Stimulated activated naive CD4-positive, alpha-beta T cell treated with Interleukin-2 at 50 U/mL for 16 hours (primary cell): ENCODE results near the gene ZNF276.
"Not testable (repeated sequence)": the region's sequence is repeated elsewhere in the genome, so short reads cannot be mapped to it uniquely, and the experiment has no call there.

ENCODE experiments used
- DNase-seq: peaks from one replicate; lab custom pipeline; 2025; lab: John Stamatoyannopoulos, UW

ZNF276 gene, protein sequence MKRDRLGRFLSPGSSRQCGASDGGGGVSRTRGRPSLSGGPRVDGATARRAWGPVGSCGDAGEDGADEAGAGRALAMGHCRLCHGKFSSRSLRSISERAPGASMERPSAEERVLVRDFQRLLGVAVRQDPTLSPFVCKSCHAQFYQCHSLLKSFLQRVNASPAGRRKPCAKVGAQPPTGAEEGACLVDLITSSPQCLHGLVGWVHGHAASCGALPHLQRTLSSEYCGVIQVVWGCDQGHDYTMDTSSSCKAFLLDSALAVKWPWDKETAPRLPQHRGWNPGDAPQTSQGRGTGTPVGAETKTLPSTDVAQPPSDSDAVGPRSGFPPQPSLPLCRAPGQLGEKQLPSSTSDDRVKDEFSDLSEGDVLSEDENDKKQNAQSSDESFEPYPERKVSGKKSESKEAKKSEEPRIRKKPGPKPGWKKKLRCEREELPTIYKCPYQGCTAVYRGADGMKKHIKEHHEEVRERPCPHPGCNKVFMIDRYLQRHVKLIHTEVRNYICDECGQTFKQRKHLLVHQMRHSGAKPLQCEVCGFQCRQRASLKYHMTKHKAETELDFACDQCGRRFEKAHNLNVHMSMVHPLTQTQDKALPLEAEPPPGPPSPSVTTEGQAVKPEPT

GRCh38 chr16:89720813-89721545 is at the start of gene ZNF276, which contains the start of gene VPS9D1:
Gene ZNF276 (plus strand): TSS chr16:89721537. CDS start chr16:89721641, 104 bp downstream.
Gene VPS9D1 (minus strand): TSS chr16:89720898. CDS start chr16:89720861, 37 bp downstream.
- DNase-seq: peak; percentile 81

DNA sequence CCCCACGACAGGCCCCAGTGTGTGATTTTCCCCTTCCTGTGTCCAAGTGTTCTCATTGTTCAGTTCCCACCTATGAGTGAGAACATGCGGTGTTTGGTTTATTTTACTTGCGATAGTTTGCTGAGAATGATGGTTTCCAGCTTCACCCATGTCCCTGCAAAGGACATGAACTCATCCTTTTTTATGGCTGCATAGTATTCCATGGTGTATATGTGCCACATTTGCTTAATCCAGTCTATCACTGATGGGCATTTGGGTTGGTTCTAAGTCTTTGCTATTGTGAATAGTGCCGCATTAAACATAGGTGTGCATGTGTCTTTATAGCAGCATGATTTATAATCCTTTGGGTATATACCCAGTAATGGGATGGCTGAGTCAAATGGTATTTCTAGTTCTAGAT is 49.8 kb upstream of the ZNF276 start:
- DNase-seq: not testable (repeated sequence)

DNA sequence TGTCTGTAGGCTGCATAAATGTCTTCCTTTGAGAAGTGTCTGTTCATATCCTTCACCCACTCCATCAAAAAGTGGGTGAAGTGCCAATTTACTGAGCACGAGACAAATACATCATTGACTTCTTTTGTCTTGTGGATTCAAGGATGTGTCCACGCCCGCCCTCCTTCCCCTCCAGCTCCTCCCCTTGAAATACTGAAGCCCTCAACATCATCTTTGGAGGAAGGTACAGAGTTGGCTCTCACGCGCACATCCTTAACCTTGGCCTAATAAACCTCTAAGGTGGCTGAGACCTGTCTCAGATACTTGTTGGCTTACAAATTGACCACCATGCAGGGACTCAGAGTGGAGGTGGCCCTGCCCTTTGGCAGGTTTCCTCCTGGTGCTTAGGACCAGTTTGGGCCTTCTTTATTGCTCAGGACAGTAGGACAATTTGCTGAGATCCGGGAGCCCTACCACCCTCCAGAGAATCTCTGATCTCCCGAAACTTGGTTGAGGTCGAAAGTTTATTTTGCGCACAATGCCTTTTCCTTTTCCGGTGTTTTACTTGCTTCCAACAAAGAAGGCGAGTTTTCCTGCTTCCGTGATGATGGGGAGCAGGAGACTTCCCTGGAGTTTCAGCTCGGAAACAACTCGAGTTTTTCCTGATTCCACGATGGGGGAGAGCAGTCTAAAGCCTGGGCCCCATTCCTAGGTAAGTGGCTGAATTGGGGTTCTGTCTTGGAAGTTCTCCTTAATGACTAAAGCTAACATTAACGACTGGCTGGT is 49.0 kb upstream of the ZNF276 start:
- DNase-seq: no peak

- no peak for DNase-seq
These were observed 43.1 kb upstream of the ZNF276 start for GRCh38 chr16:89678258-89678657.

DNA sequence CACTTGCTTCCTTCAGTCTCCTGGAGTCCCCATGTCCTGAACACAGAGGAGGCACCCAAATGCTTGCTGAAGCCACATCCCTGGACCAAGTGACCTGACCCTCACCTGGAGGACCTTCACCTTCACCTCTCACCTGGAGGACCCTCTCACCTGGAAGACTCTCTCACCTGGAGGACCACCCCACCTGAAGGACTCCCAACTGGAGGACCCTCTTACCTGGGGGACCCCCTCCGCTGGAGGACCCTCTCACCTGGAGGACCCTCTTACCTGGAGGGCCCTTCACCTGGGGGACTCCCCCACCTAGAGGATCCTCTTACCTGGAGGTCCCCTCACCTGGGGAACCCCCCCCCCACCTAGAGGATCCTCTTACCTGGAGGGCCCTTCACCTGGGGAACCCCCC is 35.4 kb upstream of the ZNF276 start:
- DNase-seq: no peak

DNA sequence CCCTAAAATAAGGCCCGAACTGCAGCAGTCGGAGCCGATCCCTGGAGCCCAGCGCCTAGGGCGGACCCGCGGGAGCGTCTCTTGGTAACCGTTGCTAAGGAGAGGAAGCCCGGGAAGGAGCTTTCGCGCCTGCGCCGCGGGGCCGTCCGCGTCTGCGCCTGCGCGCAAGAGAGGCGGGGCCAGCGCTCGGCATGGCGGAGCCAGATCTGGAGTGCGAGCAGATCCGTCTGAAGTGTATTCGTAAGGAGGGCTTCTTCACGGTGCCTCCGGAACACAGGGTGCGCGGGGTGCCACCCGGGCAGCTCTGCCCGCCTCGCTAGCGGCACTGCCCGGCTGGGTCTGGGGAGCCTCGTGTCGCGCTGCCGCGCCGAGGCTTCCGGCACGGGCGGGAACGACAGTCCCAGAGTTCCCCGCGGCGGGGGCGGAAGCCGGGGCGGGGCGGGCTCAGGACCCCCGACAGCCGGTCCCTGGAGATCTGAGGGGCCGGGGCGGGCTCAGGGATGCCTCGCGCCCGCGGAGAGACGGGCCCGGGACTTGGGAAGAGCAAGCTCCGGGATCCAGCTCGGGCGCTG is 34.7 kb upstream of the ZNF276 start, which contains the start of gene CDK10:
Gene CDK10, plus strand, starts transcription at position 170 of the 572 bp plus-strand sequence. Its CDS starts 22 bp downstream, at position 192.
- DNase-seq: peak; percentile 77

DNA sequence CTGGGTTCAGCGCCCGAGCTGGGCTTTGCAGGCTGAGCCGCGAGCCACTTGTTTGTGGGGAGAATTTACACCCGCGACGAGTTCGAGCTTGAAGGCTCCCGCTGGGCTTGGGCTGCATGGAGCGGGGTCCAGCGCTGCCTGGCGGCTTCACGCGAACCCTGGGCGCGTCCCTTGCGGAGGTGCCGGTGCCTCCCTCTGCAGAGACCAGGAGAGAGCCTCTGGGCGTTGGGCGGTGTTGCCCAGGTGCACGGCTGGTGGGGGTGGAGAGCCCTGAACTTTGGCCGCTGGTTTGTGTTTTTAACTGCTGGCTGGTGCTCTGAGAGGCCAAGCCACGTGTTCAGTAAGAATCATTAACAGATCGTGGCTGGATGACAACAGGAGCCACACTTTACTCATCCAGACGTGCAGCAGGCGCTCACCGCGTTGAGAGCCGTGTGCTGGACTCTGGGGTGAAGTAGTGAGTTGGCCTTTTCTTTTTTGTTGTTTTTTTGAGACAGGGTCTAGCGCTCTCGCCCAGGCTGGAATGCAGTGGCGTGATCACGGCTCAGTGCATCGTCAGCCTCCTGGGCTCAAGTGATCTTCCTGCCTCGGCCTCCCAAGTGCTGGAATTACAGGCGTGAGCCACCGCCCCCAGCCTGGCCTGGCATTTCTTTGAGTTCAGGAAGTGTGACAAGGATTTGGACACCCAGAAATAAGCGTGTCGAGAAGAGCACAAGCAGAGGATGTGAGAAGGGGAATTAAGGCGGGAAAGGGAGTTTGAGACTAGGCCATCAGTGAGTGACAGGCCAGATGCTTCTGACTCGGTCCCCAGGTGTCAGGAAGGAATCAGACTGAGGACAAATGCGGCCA is 34.0 kb upstream of the ZNF276 start:
- no peak for DNase-seq

GRCh38 chr16:89688395-89688794 is 32.9 kb upstream of the ZNF276 start:
- no peak for DNase-seq

GRCh38 chr16:89689142-89689541 is 32.2 kb upstream of the ZNF276 start:
- DNase-seq: no peak

GRCh38 chr16:89689621-89690020 is 31.7 kb upstream of the ZNF276 start:
- DNase-seq: not testable (repeated sequence)

- DNase-seq: no peak
These were observed 30.9 kb upstream of the ZNF276 start for GRCh38 chr16:89690392-89690901.

DNA sequence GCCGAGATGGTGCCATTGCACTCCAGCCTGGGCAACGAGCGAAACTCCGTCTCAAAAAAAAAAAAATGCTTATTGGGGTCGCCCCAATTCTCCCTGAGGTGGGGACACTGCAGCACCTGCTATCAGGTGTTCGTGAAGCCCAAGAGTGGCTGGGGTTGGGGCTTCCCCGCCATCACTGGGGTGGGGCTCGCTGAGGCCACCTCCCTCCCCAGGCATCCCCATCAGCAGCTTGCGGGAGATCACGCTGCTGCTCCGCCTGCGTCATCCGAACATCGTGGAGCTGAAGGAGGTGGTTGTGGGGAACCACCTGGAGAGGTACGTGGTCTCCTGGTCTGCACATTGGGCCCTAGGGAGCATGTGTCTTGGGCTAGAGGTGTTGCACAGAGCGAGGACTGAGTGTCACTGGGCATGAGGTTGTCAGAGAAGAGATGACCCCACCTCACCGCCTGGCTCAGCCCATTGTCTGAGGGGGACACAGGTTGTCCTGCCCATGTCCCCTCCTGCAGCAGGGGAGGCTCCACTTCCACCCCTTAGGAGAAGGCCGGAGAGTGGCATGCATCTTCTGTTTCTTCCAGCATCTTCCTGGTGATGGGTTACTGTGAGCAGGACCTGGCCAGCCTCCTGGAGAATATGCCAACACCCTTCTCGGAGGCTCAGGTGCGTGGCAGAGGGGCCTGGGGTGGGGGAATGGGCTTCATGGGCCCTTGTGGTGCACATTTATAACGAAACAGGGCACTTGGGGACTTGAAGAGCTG is 29.9 kb upstream of the ZNF276 start:
- DNase-seq: no peak

GRCh38 chr16:89691986-89692569 is 29.3 kb upstream of the ZNF276 start:
- DNase-seq: no peak

GRCh38 chr16:89693289-89693731 is 28.0 kb upstream of the ZNF276 start:
- DNase-seq: no peak

DNA sequence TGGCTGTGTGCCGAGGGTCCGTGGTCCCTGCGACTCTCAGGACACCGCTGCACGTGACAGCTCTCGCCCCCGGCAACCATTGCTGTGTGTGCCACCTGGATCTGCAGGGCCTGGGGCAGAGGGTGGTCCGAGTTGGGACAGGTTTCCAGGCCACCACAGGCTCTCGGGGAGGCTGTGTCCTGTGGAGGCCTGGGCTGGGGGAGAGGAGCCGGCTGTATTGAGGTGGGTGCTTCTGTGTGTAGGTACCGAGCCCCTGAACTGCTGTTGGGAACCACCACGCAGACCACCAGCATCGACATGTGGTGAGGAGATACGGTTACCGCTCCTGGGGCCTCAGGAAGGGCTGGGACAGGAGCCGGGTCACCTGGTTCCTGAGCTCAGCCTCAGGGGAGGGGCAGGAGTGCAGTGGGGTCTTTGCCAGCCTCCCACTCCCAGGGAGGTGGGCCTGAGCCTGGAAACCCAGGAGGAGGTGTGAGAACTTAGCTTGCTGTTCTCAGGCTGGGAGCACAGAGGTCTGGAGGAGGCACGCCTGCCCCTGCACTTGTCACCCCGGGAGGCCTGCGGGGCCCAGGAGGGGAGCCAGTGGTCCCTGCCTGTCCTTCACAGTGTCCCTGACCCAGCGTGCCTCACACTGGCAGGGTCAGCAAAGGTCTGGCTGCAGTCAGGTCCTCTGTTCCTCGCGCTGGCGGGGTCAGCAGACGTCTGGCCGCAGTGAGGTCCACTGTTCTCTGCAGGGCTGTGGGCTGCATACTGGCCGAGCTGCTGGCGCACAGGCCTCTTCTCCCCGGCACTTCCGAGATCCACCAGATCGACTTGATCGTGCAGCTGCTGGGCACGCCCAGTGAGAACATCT is 27.2 kb upstream of the ZNF276 start:
- no peak for DNase-seq

- DNase-seq: not testable (repeated sequence)
These were observed 26.6 kb upstream of the ZNF276 start for GRCh38 chr16:89694784-89695085.

- no peak for DNase-seq
These were observed 26.1 kb upstream of the ZNF276 start for GRCh38 chr16:89695086-89695874.
